GM19467 (cell line): ENCODE measurements around the gene TAX1BP1.

Experiments
- ATAC-seq: cut with Tn5 transposase; IDR thresholded peaks from one replicate; pipeline ENCODE4 v1.9.1; 2021; ENCODE audit warnings: mild to moderate bottlenecking, moderate library complexity; ENCODE audit not compliant: unreplicated experiment

Gene TAX1BP1

DNA sequence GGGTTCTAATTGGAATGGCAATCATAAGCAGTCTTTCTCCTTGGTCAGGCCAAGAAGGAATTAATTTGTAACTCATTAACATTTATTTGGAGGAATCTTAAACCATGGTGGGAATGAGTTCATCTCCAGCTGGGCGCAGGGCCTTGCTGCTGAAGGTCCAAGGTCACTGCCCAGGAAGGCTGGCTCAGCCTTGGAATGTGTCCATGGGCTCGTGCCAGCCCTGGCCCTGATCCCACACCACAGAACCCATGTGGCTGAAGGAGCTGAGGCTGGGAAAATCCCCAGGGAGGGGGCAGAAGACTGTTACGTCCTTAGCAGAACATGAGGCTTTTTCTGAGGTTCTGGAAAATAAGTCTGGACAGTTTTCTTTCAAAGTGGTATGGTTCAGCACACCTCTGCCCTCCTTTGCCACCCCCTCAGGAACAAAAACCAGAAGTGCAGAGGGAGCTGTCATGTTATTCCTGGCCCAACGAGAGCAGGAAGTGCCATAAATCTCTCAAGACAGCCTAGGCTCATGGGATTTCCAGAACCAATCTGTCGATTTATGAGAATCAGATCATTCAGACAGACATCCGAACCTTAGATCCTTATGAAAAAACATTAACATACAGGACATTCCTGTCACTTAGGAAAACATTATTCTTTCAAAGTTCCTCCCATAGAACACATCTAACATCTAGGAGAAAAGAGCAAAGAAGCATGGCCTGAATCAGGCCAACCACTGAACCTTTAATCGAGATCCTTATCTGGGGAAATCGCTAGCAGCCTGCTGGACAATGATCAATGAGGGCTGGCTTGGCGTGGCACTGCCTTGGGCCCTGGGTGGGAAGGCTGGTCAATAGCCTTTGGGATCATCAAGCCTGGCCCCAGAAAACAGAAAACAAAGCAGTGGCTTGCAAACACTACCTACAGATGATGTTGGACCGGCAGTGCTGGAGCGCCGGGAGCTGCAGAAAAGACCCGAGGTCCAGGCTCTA, 134.3 kb downstream of the TAX1BP1 start:
- ATAC-seq: no peak

DNA sequence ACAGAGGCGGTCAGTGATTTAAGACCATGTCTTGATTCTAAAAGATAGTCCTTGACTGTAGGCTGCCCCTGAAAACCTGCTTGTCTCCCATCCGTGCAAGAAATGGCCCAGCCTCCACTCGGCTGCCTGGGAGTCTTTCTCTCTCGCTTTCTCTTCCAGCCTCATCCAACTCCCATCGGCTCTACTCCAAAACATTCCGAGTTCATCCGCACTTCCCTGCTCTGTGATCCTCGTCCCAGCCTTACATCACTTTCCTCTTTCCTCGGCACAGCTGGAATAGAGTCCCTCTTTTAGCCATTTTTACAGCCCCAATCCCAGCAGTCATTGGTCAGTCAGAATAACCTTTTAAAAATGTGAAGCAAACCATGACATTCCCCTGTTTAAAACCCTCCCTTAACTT, 135.1 kb downstream of the TAX1BP1 start:
- no peak for ATAC-seq

DNA sequence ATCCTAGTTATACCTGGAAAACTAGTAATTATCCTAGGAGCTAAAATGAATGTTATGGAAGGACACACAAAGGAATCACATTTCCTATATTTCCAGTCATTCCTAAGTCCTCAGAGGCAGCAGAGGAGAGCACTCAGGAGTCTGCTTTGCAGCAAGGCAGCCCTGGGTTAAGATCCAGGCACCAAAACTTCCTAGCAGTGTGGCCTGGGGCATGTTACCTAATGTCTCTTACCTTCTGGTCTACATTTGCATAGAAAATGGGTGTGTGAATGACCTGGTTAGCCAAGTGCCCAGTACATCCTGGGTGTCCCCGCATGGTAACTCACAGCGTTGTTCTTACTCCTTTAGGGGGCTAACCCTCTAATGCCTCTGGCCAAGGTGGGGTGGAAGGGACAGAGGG, 135.9 kb downstream of the TAX1BP1 start:
- ATAC-seq: no peak

DNA sequence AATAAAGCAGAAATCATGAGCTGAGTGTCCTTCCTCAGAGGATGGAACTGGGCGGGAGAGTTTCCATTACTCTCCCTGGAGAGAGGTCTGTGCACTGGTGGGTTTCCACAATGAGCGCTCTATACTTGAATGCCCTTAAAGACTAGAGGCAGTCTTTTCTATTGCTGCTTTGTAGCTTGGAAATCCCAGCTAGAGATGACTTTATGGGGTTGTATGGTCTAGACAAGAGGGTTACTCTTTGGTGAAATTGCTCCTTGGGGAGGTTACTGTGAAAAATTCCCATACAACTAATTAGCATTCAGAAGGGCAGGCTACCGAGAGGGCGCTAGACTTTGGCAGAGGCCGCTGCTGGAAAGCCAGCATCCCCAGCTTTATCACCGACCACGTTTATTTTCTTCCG, 136.8 kb downstream of the TAX1BP1 start:
- ATAC-seq: no peak
